SHP77 (cell line): ENCODE results near the gene ZNF367.
"Not testable (repeated sequence)": the region's sequence is repeated elsewhere in the genome, so short reads cannot be mapped to it uniquely, and the experiment has no call there.

ENCODE experiments used
- DNase-seq, 2 experiments: peaks; one replicate each; lab custom pipeline; 2025; lab: John Stamatoyannopoulos, UW

The ZNF367 gene

DNA sequence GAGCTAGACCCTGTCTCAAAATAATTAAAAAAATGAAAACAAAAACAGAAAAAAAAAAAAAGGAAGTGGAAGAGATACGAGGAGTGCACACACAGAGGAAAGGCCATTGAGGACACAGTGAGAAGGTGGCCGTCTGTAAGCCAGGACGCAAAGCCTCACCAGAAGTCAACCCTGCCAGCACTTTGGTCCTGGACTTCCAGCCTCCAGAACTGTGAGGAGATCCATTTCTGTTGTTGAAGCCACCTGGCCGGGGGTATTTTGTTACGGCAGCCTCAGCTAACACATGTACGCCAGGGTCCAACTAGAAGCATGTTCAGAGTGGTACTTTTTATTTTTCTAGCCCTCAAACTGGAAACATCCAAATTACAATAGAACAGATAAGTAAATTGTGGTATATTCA, 56.5 kb downstream of the ZNF367 start:
- no peak for DNase-seq

DNA sequence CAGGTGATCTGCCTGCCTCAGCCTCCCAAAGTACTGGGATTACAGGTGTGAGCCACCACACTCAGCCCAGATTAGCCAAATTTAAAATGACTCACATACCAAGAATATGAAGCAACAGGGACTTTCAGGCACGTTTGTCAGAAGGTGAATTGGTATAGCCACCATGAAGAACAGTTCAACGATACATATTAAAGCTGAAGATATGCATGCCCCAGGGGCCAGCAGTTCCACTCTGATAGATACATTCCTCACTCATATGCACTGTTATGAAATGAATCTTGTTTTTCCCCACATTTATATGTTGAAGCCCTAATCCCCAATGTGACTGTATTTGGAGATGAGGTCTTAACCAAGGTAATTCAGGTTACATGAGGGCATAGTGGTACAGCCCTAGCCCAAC, 57.2 kb downstream of the ZNF367 start:
- no peak for DNase-seq

DNA sequence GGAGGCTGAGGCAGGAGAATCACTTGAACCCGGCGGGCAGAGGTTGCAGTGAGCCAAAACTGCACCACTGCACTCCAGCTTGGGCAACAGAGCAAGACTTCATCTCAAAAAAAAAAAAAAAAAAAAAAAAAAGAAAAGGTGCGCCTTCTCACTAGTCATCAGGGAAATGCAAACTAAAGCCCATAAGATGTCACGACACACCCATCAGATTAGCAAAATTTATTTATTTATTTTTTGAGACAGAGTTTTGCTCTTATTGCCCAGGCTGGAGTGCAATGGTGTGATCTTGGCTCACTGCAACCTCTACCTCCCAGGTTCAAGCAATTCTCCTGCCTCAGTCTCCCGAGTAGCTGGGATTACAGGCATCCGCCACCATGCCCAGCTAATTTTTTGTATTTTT, 57.6 kb downstream of the ZNF367 start:
- DNase-seq: not testable (repeated sequence)

DNA sequence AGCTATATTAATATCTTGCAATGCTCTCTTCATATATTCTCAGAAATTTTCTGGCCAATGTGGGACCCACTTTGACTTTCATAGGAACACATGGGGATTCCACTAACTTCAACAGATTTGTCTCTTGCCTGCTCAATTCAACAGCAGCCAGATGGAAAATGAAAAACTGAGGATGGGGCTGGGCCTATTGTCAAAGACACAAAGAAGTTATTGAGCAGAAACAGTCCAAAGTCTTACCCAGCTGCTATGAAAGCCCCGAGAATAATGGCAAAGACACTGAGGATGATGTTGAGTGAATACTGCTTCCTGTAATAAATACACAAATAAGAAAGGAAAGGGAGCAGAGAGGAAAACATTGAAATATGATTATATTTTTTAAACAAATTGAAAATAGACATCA, 67.3 kb downstream of the ZNF367 start:
- DNase-seq: no peak

DNA sequence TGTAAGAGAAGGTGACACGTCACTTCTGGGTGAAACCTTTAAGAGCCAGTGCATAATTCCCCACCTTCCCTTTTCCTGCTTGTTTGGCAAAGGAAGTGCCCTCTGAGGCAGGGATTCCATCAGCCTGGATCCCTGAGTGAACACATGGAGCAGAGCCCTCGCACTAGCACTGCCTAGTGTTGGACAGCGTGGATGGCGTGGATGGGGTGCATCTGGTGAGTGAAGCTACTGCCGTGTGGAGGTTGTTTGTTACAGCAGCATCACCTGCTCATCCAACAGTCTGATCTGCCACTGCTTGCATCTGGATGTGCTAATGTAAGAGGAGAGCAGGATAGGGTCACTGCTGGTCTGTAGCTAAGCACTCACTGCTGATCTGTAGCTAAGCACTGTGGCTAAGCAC, 69.9 kb downstream of the ZNF367 start:
- no peak for DNase-seq

DNA sequence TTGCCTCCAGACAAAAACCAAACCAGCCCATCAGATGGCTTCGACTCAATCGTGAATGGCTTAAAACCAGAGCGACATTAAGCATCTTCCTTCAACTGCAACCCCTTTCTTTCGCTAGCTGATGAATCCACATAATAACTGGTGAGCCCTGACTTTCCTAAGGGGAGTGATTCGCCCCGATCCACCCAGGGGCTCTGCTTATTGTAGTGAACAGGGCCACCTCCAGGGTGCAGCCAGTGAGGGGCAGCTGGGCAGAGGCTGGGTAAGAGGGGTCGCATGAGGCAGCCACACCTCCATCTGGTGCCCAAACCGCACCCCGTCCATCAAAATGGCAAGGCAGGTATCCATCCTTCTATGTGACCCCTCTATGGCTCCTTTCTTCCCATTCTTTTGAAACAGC, 72.6 kb downstream of the ZNF367 start:
- DNase-seq: no peak

DNA sequence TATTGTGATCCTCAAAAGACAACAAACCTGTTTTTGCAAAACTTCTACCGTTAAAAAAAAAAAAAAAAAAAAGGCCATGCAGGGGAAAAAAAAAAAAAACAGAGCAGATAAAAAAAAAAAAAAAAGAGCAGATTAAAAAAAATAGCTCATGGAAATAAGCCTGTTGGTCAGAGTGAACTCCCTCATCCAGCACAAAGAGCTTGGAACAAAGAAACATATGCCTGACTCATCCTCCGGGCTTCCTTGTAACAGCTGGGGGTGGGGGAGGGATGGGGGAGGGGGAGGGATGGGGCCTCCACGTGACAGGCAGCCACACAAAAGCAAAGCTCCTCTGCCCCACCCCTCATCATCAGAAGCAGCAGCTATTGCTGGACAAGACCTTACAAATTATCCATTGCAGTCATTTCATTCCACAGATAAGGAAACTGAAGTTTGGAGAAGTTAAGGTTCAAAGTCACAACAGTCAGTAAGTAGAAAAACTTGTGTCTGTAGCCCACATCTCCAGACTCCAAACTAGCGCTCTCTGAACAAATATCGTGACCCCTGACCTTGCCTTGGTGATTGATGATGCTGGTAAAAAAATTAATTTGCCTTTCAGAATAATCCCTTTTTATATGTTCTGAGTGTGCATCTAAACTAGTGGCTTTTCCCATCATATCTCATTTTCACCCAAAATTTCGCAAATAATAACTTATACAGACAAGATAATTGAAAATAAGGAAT, 73.6 kb downstream of the ZNF367 start:
- DNase-seq: peak; percentile 9 to 55

DNA sequence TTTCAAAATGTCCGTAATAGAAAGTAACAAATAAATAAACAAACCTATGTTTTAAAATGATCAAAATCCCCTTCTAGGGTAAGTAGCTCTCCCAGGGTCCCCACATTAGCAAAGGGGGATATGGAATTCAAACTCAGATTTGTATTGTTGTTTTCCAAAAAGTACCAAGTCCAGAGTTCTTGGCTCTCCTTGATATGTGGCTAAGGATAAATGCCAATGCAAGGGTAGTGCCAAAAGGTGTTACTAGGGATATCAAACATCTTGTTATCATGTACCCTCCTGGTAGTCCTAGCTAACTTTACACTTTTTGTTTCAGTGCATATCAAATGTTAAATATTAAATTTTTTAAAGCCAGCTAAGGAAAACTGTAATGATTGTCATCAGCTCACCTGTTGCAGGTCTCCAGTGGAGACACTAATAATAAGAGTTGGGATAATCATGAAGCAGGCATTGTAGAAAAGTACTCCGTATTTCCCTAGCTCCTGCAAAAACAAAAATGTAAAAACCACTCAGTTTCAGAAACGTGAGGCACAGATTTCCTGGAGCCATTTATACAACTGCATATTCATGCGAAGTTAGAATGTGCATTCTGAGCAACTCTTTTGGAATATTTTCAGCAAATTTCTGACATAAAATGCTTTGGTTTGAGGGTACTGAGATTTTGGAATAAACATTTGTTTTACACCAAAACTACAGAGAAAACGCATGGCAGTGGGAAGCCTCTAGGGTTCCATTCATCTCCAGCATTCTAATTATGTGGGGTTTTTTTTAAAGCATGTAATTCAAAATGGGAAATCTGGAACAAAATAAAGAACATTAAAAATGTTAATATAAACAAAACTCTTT, 74.4 kb downstream of the ZNF367 start:
- DNase-seq: no peak

DNA sequence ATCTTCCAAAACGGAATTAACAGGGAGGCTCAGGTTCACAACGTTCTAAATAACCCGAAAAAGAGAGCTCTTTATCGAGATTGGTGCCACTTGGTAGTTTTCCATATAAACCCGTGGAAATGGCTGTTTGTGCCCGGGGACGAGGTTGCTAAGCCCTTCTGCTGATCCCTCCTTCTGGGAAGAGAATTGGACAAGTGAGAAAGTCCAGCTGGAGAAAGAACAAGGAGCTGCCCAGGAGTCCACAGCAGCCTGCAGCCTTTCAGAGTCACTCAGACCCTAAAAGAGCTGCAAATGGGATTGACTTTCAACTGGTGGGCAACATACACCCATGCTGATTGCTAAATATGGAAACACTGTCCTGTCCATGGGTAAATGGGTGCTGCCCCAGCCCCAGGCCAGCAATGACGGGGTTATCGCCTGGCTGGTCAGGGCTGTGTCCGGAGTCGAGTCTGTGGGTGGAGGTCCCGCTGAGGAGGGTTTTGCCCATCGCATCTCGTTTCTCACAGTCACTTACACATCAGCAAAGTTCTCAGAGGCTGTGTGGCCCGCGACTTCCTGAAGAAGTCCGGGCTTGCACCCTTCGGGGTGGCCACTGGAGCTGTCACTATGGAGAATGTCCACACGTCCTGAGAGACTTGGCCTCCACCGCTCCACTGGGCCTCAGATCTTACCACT, 75.5 kb downstream of the ZNF367 start:
- no peak for DNase-seq

DNA sequence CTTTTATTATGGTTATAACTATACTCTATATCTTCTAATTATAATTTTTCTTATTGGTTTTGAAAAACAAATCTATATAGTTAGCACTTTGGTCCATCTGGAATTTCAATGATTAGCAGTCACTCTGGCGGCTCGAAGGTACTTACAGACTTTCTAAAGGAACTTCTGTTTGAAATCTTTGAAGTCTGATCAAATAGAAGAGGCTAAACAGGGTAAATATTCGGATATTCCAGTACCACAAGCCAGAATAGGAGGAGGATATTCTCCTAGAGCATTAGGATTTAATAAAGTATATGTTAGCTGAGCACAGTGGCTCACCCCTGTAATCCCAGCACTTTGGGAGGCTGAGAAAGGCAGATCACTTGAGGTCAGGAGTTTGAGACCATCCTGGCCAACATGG, 77.5 kb downstream of the ZNF367 start:
- no peak for DNase-seq

DNA sequence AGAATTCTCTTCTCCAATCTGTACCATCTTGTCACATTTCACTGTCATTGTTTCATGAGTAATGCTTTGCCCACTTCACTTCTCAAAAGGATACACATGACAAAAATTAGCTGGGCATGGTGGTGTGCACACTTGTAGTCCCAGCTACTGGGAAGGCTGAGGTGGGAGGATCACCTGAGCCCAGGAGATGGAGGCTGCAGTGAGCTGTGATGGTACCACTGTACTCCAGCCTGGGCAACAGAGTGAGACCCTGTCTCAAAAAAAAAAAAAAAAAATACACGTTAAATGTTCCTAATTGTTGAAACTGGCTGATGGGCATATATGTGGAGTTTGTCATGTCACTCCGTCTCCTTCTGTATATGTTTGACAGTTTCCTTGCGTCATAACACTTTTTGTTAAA, 79.9 kb downstream of the ZNF367 start:
- DNase-seq: no peak
